HCT116 (cell line): ENCODE data around the gene PDLIM5. TPM values are rescaled to one million over a fixed set of nuclear protein-coding genes. Genes with fewer than 3 reads are reported as not detected.

Source experiments
- ATAC-seq: fragments of 200-7000 bp; cut with Tn5 transposase; 2 replicates; pipeline ENCODE4 v1.9.1; 2020; ENCODE audit warnings: mild to moderate bottlenecking, moderate library complexity
- BruUV-seq: library from RNA; stranded (reverse); fragments of 400-500 nt; replicated peaks from 2 replicates; lab custom pipeline; 2021; lab: Mats Ljungman, UMichigan
- CTCF ChIA-PET: fragments of 300-600 bp; sonication (Branson Sonifier 250); formaldehyde crosslinking; loops from one replicate; lab custom pipeline; 2021; ENCODE audit warnings: antibody characterized with exemption; lab: Charles Lee
- POLR2A ChIA-PET: fragments of 300-600, 350-600 bp; sonication (Branson Sonifier 250); formaldehyde crosslinking; loops from one replicate; lab custom pipeline; 2021; ENCODE audit warnings: antibody characterized with exemption; lab: Charles Lee
- RAD21 ChIA-PET, 2 experiments: fragments of 300-600 bp; sonication (Branson Sonifier 250); formaldehyde crosslinking; loops; one replicate each; lab custom pipeline; 2023; ENCODE audit warnings: low total read pairs in 2 of 2; ENCODE audit not compliant: uncharacterized antibody in 2 of 2, unreplicated experiment in 2 of 2, low non-redundant PET in 1 of 2; lab: Charles Lee
- DNase-seq: peaks from one replicate; pipeline ENCODE4 v3.0.0-alpha.2; 2010; ENCODE audit warnings: low read depth, low spot score
- H2AFZ ChIP-seq: fragments of 200-600 bp; shearing (Covaris generic), sonication (generic); 2 replicates; pipeline ENCODE4 v1.6.1; 2017; ENCODE audit warnings: low read depth, mixed run types, mixed read lengths, antibody characterized with exemption, low read length; ENCODE audit not compliant: poor library complexity, severe bottlenecking
- H3K27ac ChIP-seq: 2 replicates; pipeline ENCODE4 v1.5.1; 2012; ENCODE audit warnings: low read depth, low read length
- H3K27me3 ChIP-seq: fragments of 200-600 bp; sonication (generic); 2 replicates; pipeline ENCODE4 v1.6.1; 2016; ENCODE audit warnings: mixed run types, low read length, mixed read lengths; ENCODE audit not compliant: insufficient read depth
- H3K36me3 ChIP-seq, 2 experiments: fragments of 200-500 bp in 1 of 2; fragments of 200-600 bp in 1 of 2; sonication (Bioruptor generic) in 1 of 2; sonication (generic) in 1 of 2; 2 replicates each; pipeline versions ENCODE4 v1.5.1 to v1.6.1; 2014 to 2016; ENCODE audit warnings: low read length in 2 of 2, inconsistent platforms in 1 of 2, mixed read lengths in 1 of 2, mixed run types in 1 of 2; ENCODE audit not compliant: insufficient read depth in 2 of 2, control insufficient read depth in 1 of 2
- H3K4me1 ChIP-seq, 2 experiments: fragments of 200-600 bp in 1 of 2; sonication (generic) in 1 of 2; 2 replicates each; pipeline versions ENCODE4 v1.5.1 to v1.6.1; 2012 to 2017; ENCODE audit warnings: low read length in 2 of 2, inconsistent platforms in 1 of 2, mild to moderate bottlenecking in 1 of 2, mixed read lengths in 1 of 2, mixed run types in 1 of 2, moderate library complexity in 1 of 2; ENCODE audit not compliant: insufficient read depth in 2 of 2, control insufficient read depth in 1 of 2
- H3K4me2 ChIP-seq: fragments of 200-600 bp; sonication (generic); 2 replicates; pipeline ENCODE4 v1.6.1; 2017; ENCODE audit warnings: mixed run types, low read length, mixed read lengths
- H3K4me3 ChIP-seq, 2 experiments: fragments of 200-600 bp in 1 of 2; sonication (generic) in 1 of 2; replicated peaks in 1 of 2; 2 replicates each; pipeline ENCODE4 v1.5.1; 2011 to 2016; ENCODE audit warnings: low read length in 2 of 2, control low read depth in 1 of 2, low read depth in 1 of 2, mild to moderate bottlenecking in 1 of 2, mixed read lengths in 1 of 2, mixed run types in 1 of 2
- H3K79me2 ChIP-seq: fragments of 200-600 bp; sonication (generic); 2 replicates; pipeline ENCODE4 v1.6.1; 2017; ENCODE audit warnings: mild to moderate bottlenecking, mixed run types, low read length, moderate library complexity, mixed read lengths; ENCODE audit not compliant: insufficient read depth
- H3K9ac ChIP-seq: fragments of 200-600 bp; sonication (generic); 2 replicates; pipeline ENCODE4 v1.6.1; 2016; ENCODE audit warnings: low read length, mixed read lengths
- H3K9me2 ChIP-seq: fragments of 200-600 bp; sonication (generic), shearing (Covaris generic); 2 replicates; pipeline ENCODE4 v1.6.1; 2017; ENCODE audit warnings: mixed run types, mild to moderate bottlenecking, moderate library complexity; ENCODE audit not compliant: insufficient read depth
- H3K9me3 ChIP-seq, 2 experiments: fragments of 200-500 bp in 1 of 2; fragments of 200-600 bp in 1 of 2; sonication (Bioruptor generic) in 1 of 2; sonication (generic) in 1 of 2; 2 replicates each; pipeline ENCODE4 v1.6.1; 2014 to 2017; ENCODE audit warnings: low read length in 2 of 2, mixed read lengths in 2 of 2, inconsistent platforms in 1 of 2, low read depth in 1 of 2, mild to moderate bottlenecking in 1 of 2, mixed run types in 1 of 2, moderate library complexity in 1 of 2; ENCODE audit not compliant: control insufficient read depth in 1 of 2, insufficient read depth in 1 of 2
- H4K20me1 ChIP-seq: fragments of 200-600 bp; sonication (generic), shearing (Covaris generic); 2 replicates; pipeline ENCODE4 v1.6.1; 2017; ENCODE audit warnings: mixed run types, mild to moderate bottlenecking, moderate library complexity; ENCODE audit not compliant: insufficient read depth
- CBX3 ChIP-seq: IDR thresholded peaks from 2 replicates; pipeline ENCODE4 v1.6.1; 2012; ENCODE audit warnings: low read depth
- CEBPB ChIP-seq: IDR thresholded peaks from 2 replicates; pipeline ENCODE4 v1.6.1; 2012; ENCODE audit warnings: low read depth
- EGR1 ChIP-seq: IDR thresholded peaks from 2 replicates; pipeline ENCODE4 v1.6.1; 2012; ENCODE audit warnings: low read depth
- EZH2 ChIP-seq: fragments of 200-600 bp; sonication (generic); IDR thresholded peaks from 2 replicates; pipeline ENCODE4 v1.6.1; 2017; ENCODE audit warnings: antibody characterized with exemption, mixed run types
- EZH2phosphoT487 ChIP-seq: fragments of 200-600 bp; IDR thresholded peaks from 2 replicates; pipeline ENCODE4 v1.6.1; 2018; ENCODE audit warnings: antibody characterized with exemption, borderline replicate concordance
- FOSL1 ChIP-seq: IDR thresholded peaks from 2 replicates; pipeline ENCODE4 v1.6.1; 2012; ENCODE audit warnings: low read depth
- JUND ChIP-seq: IDR thresholded peaks from 2 replicates; pipeline ENCODE4 v1.6.1; 2012
- MAX ChIP-seq: IDR thresholded peaks from 2 replicates; pipeline ENCODE4 v1.6.1; 2012
- POLR2A ChIP-seq: IDR thresholded peaks from 2 replicates; pipeline ENCODE4 v1.7.0; 2011; ENCODE audit warnings: borderline replicate concordance; ENCODE audit not compliant: insufficient read depth, insufficient read length; ENCODE audit errors: extremely low read depth
- RAD21 ChIP-seq: IDR thresholded peaks from 2 replicates; pipeline ENCODE4 v1.6.1; 2012; ENCODE audit warnings: low read depth, mild to moderate bottlenecking
- SIN3A ChIP-seq: IDR thresholded peaks from 2 replicates; pipeline ENCODE4 v1.6.1; 2012; ENCODE audit warnings: low read depth
- SP1 ChIP-seq: IDR thresholded peaks from 2 replicates; pipeline ENCODE4 v1.6.1; 2012; ENCODE audit warnings: low read depth
- YY1 ChIP-seq: IDR thresholded peaks from 2 replicates; pipeline ENCODE4 v1.6.1; 2011; ENCODE audit warnings: low read length, low read depth, moderate library complexity, mild to moderate bottlenecking; ENCODE audit not compliant: insufficient replicate concordance; ENCODE audit errors: extremely low read depth
- ZBTB33 ChIP-seq: IDR thresholded peaks from 2 replicates; pipeline ENCODE4 v1.6.1; 2011; ENCODE audit warnings: mild to moderate bottlenecking, low read length, moderate library complexity; ENCODE audit not compliant: insufficient replicate concordance; ENCODE audit errors: extremely low read depth
- ZNF274 ChIP-seq: fragments of 200-500 bp; sonication (Bioruptor generic); IDR thresholded peaks from 2 replicates; pipeline ENCODE4 v1.6.1; 2014; ENCODE audit warnings: mild to moderate bottlenecking, low read depth, low read length, inconsistent platforms
- intact Hi-C: fragments of 100-400 bp; cut with micrococcal nuclease; formaldehyde crosslinking; loops from 2 replicates; pipeline ENCODE4 v1.10.0; 2022
- total RNA-seq: library from RNA; stranded (reverse); gene quantifications from one replicate; pipeline ENCODE4 v1.2.1, GENCODE V29; 2021; ENCODE audit not compliant: unreplicated experiment
- TF ChIP-seq, protein P1 (sequence below), 3 experiments: fragments of 200-600 bp in 1 of 3; sonication (generic) in 1 of 3; IDR thresholded peaks in 2 of 3; conservative IDR thresholded peaks in 1 of 3; 2 replicates each; pipeline ENCODE4 v1.5.1; 2012 to 2017; ENCODE audit warnings: low read depth in 2 of 3, low read length in 2 of 3, antibody characterized with exemption in 1 of 3, borderline replicate concordance in 1 of 3, control low read depth in 1 of 3, mild to moderate bottlenecking in 1 of 3, mixed read lengths in 1 of 3, mixed run types in 1 of 3, moderate library complexity in 1 of 3; ENCODE audit not compliant: insufficient read depth in 1 of 3
- TF ChIP-seq, protein P2 (sequence below): IDR thresholded peaks from 2 replicates; pipeline ENCODE4 v1.6.1; 2012; ENCODE audit warnings: low read depth

Gene PDLIM5
- total RNA-seq, 1 experiment from 2014 or later, result 130 TPM

DNA sequence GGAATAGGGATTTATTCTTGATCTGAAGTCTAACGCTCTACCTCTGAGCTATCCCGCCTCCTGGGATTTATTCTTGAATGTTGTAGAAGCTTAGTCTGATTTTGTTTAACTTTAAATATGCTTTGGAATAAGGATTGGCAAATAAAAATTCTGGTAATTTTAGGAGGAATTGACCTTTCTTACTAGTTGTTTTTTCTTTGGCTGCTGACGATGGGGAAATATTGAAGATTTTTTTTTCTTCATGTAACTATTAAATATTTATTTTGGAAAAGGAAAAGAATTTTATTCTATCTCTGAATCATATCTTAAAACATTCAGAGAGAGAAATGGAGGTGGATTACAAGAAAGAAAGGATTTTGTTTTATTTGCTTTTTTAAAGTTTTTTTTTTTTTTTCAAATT lies 122.9 kb downstream of the PDLIM5 start:
- RAD21 ChIA-PET, result no interaction called here
- TF ChIP-seq POLR2A (no peak), RAD21 (no peak), ZBTB33 (no peak), EGR1 (no peak), SIN3A (no peak), EZH2phosphoT487 (no peak), ZNF274 (no peak), YY1 (no peak), MAX (no peak), JUND (no peak), EZH2 (no peak), SP1 (no peak), CEBPB (no peak), CBX3 (no peak), FOSL1 (no peak)
- TF ChIP-seq, protein P1, sequence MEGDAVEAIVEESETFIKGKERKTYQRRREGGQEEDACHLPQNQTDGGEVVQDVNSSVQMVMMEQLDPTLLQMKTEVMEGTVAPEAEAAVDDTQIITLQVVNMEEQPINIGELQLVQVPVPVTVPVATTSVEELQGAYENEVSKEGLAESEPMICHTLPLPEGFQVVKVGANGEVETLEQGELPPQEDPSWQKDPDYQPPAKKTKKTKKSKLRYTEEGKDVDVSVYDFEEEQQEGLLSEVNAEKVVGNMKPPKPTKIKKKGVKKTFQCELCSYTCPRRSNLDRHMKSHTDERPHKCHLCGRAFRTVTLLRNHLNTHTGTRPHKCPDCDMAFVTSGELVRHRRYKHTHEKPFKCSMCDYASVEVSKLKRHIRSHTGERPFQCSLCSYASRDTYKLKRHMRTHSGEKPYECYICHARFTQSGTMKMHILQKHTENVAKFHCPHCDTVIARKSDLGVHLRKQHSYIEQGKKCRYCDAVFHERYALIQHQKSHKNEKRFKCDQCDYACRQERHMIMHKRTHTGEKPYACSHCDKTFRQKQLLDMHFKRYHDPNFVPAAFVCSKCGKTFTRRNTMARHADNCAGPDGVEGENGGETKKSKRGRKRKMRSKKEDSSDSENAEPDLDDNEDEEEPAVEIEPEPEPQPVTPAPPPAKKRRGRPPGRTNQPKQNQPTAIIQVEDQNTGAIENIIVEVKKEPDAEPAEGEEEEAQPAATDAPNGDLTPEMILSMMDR (IDR thresholded peaks at IDR 0.05 in 2 of 3, conservative IDR thresholded peaks at IDR 0.05 in 1 of 3; ENCODE audit: borderline replicate concordance in 1 of 3, insufficient read depth in 1 of 3, low read depth in 2 of 3, low read length in 2 of 3), result no peak
- TF ChIP-seq, protein P2, sequence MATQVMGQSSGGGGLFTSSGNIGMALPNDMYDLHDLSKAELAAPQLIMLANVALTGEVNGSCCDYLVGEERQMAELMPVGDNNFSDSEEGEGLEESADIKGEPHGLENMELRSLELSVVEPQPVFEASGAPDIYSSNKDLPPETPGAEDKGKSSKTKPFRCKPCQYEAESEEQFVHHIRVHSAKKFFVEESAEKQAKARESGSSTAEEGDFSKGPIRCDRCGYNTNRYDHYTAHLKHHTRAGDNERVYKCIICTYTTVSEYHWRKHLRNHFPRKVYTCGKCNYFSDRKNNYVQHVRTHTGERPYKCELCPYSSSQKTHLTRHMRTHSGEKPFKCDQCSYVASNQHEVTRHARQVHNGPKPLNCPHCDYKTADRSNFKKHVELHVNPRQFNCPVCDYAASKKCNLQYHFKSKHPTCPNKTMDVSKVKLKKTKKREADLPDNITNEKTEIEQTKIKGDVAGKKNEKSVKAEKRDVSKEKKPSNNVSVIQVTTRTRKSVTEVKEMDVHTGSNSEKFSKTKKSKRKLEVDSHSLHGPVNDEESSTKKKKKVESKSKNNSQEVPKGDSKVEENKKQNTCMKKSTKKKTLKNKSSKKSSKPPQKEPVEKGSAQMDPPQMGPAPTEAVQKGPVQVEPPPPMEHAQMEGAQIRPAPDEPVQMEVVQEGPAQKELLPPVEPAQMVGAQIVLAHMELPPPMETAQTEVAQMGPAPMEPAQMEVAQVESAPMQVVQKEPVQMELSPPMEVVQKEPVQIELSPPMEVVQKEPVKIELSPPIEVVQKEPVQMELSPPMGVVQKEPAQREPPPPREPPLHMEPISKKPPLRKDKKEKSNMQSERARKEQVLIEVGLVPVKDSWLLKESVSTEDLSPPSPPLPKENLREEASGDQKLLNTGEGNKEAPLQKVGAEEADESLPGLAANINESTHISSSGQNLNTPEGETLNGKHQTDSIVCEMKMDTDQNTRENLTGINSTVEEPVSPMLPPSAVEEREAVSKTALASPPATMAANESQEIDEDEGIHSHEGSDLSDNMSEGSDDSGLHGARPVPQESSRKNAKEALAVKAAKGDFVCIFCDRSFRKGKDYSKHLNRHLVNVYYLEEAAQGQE, result no peak
- TF ChIP-seq, all 23 proteins: peak for 0
- intact Hi-C loops, result no loop called here
- no peak overlapping the region for H3K4me3 ChIP-seq
- no peak for ATAC-seq
- no peak overlapping the region for H3K9ac ChIP-seq
- H3K27me3 ChIP-seq, result no peaks in the 10 kb centered on the region
- no peak overlapping the region for H3K4me2 ChIP-seq
- no peak overlapping the region for H3K27ac ChIP-seq
- no peak for DNase-seq
- peaks cover 0 to 2% of the 10 kb centered on the region in 2 experiments; a peak in 1 of 4 replicates for H3K36me3 ChIP-seq
- no peaks in the 10 kb centered on the region for H3K79me2 ChIP-seq
- H3K9me2 ChIP-seq, result no peaks in the 10 kb centered on the region
- POLR2A ChIA-PET, result no interaction called here
- H4K20me1 ChIP-seq, result no peaks in the 10 kb centered on the region
- H3K4me1 ChIP-seq, result 0 out of 4 replicates have a peak, but pooled peaks cover 0 to 3% of the 10 kb centered on the region in 2 experiments
- BruUV-seq, result no TSS peak
- H3K9me3 ChIP-seq, result no peaks in the 10 kb centered on the region
- no peak overlapping the region for H2AFZ ChIP-seq
- CTCF ChIA-PET, result no interaction called here
